ENCODE results near the gene TMEM138.

GRCh38 chr11:61343792-61344745 is 18.1 kb upstream of the TMEM138 start:
- TF ChIP-seq CTCF (conservative IDR thresholded peaks at IDR 0.05; ENCODE audit: low read length): no peak
- no peak for TF ChIP-seq EZH2phosphoT487 (IDR thresholded peaks at IDR 0.05; ENCODE audit: borderline replicate concordance, low read depth, low read length)
